ENCODE results near the gene CBLB.

- TF ChIP-seq CTCF (IDR thresholded peaks at IDR 0.05 in 4 of 5, conservative IDR thresholded peaks at IDR 0.05 in 1 of 5) = no peak
- TF ChIP-seq POLR2A (IDR thresholded peaks at IDR 0.05) = no peak
Measured at GRCh38 chr3:105773291-105773690, 95.5 kb downstream of the CBLB start.

Data from gastrocnemius medialis (tissue), 4 donors.